T-helper 2 cell treated with Interferon-gamma antibody and Interleukin-4, amounts not matched to agents 5 μg/mL and 100 μg/mL, for 36 hours (primary cell): ENCODE results near the gene RAB43.

ENCODE experiments used
- DNase-seq: peaks from one replicate; pipeline ENCODE4 v3.0.0; 2021; ENCODE audit warnings: low spot score
- H3K27ac Mint-ChIP-seq: one replicate; pipeline ENCODE4 v1.8.0; 2021; ENCODE audit warnings: mild to moderate bottlenecking, mixed read lengths
- H3K27me3 Mint-ChIP-seq: one replicate; pipeline ENCODE4 v1.8.0; 2021; ENCODE audit warnings: low read depth, mixed read lengths
- H3K36me3 Mint-ChIP-seq: one replicate; pipeline ENCODE4 v1.8.0; 2021; ENCODE audit warnings: low read depth, mixed read lengths
- H3K4me1 Mint-ChIP-seq: one replicate; pipeline ENCODE4 v1.8.0; 2021; ENCODE audit warnings: low read depth, mixed read lengths
- H3K4me3 Mint-ChIP-seq: one replicate; pipeline ENCODE4 v1.8.0; 2022; ENCODE audit warnings: mild to moderate bottlenecking, moderate library complexity, mixed read lengths
- H3K9me3 Mint-ChIP-seq: one replicate; pipeline ENCODE4 v1.8.0; 2021; ENCODE audit warnings: mixed read lengths

The RAB43 gene

DNA sequence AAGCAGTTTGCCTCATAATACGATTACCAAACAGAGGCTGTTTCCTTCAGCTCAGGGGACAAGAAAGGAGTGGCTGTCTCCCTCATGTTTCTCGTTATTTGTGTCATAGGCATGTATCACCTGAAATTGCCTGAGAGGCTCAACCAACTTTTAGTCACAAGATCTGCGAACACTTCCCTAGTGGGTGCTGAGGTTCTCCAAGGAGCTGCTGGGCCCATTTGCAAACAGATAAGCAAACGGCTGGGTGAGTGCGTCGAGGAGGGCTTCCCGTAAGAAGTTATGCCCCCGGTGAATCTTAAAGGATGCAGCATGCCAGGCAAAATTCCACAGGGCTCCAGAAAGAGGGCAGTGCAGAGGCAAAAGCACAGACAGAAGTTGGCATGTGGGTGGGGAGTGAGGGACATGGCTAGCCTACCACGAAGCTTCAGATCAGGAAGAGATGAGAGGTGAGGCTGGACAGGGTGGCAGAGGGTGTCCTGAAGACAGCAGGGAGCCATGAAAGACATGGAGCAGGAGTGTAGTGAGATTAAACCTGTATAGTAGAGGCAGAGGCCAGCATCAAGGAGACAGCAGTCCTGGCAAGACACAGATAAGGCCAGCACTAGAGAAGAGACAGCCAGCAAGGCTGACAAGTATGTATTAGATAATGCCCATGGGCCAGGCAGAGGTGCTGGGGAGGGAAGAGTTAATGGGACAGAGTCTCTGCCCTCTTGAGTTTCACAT is 65.0 kb downstream of the RAB43 start:
- peaks cover 5% of the 10 kb centered on the region for H3K27me3 Mint-ChIP-seq
- H3K4me3 Mint-ChIP-seq = no peak overlapping the region
- no peak for DNase-seq
- no peak overlapping the region for H3K27ac Mint-ChIP-seq
- H3K9me3 Mint-ChIP-seq = no peaks in the 10 kb centered on the region
- H3K4me1 Mint-ChIP-seq = peaks cover 10% of the 10 kb centered on the region
- H3K36me3 Mint-ChIP-seq = no peaks in the 10 kb centered on the region

DNA sequence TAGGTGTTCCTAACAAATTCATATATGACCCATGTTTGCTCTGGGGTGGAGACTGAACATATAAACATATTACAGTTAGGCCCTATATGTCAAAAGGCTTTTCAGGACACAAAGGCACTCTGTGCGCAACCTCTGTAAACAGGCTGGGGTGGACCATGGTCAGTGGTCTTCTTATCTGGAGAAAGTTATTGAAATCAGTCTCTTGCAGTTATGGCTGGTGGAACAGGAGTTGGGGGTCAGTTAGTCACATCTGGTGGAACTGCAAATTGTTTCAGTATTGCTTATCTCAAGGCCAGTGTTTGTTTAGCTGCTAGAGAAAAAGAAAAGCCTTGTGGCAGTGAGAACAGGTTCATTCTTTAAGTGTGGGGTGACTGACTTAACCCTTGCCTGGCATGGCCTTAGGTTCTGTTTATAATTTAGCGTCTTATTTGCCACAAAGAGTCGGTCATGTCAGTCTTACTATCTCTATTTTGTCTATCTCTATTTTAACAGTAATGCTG is 66.9 kb downstream of the RAB43 start:
- DNase-seq = no peak
- H3K36me3 Mint-ChIP-seq = no peaks in the 10 kb centered on the region
- no peak overlapping the region for H3K27ac Mint-ChIP-seq
- H3K4me3 Mint-ChIP-seq = no peak overlapping the region
- H3K9me3 Mint-ChIP-seq = no peaks in the 10 kb centered on the region
- H3K4me1 Mint-ChIP-seq = peaks cover 10% of the 10 kb centered on the region
- H3K27me3 Mint-ChIP-seq = peaks cover 5% of the 10 kb centered on the region

DNA sequence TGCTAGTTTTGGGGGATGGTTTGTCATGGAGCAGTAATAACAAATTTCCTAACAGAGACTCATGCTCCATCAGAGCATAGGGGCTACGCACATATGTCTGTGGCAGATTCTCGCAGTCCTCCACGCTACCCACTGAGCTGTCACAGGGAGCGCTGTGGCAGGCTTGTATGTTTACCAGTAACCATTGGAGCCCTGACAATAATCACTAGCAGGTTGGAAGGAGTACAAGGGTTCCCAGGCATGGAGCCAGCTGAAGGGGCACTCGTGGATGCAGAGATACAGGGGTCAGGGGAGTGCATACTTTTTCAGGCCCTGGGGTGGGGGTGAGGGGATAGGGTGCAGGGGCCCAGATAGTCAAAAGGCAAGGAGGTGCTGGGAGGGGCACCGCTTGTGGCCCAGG is 68.9 kb downstream of the RAB43 start:
- Mint-ChIP-seq H3K27ac (no peak overlapping the region), H3K36me3 (no peaks in the 10 kb centered on the region), H3K27me3 (peaks cover 12% of the 10 kb centered on the region), H3K4me1 (peaks cover 10% of the 10 kb centered on the region), H3K4me3 (no peak overlapping the region), H3K9me3 (peaks cover 7% of the 10 kb centered on the region)
- DNase-seq = no peak

DNA sequence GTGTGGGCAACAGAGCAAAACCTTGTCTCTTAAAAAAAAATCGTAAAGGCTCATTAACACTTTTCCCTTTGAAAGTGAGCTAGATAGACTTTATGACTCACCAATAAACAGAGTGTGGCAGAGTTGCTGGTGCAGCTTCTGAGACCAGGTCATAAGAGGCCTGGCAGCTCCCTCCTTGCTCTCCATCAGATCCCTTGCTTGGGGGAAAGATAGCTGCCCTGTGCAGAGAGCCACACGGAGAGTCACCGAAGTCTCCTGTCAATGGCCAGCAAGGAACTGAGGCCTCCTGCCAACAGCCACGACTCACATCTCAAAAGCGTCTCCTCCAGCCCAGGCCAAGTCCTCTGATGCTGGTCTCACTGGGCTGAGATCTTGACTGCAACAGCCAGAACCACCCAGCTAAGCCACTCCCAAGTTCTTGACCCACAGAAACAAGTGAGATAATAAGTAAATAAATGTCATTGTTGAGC is 69.7 kb downstream of the RAB43 start:
- Mint-ChIP-seq H3K27me3 (peaks cover 10% of the 10 kb centered on the region), H3K4me3 (no peak overlapping the region), H3K27ac (no peak overlapping the region), H3K36me3 (no peaks in the 10 kb centered on the region), H3K4me1 (peaks cover 10% of the 10 kb centered on the region), H3K9me3 (peaks cover 7% of the 10 kb centered on the region)
- no peak for DNase-seq

DNA sequence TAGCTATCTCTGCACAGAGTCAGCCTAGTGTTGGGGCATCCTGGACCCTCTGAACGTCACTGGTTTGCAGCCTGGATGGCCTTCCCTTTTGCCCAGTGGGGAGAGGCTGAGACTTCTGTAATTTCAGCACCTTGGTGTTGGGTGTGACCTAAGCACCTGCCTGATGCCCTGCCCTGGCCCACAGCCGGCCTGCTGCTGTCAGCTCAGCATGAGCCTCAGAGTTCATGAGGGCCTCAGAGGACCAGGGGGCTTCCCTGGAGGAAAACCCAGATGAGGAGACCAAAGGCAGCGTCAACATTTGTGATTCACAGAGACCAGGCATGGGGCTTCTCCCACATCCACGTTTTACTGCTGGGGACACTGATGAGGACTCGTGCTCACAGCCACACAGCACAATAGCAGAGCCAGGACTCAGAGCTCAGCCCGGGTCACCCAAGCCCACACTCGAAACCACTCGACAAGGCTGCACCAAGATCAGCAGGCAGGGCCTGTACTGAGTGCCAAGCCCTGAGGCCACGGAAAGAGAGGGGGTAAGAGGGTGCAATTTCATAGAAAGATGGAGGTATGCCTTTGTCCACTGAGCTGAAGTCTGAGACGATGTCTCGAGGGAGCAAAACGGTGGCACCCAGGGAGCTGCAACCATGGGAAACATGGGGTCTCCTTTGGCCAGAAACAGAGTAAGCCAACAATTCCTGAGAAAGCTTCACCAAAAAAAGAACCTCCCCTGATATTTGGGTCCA is 70.9 kb downstream of the RAB43 start:
- Mint-ChIP-seq H3K4me1 (peaks cover 10% of the 10 kb centered on the region), H3K27ac (no peak overlapping the region), H3K4me3 (no peak overlapping the region), H3K27me3 (peaks cover 7% of the 10 kb centered on the region), H3K9me3 (peaks cover 7% of the 10 kb centered on the region), H3K36me3 (no peaks in the 10 kb centered on the region)
- DNase-seq = no peak

DNA sequence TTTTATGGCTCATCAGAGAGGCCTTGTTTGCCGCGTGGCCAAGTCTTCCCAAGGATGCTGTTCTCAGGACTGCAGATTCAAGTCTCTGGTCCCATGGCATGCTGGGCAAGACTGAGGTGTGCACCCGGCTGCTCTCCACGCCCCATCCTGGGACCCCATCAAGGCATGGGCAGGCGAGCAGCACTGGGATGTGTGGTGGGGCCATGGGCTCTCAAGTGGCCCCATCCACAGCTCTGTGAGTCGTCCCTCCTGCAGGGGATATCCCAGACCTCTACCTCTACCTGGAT is 74.1 kb downstream of the RAB43 start:
- Mint-ChIP-seq H3K36me3 (no peaks in the 10 kb centered on the region), H3K27me3 (peaks cover 32% of the 10 kb centered on the region), H3K4me3 (no peak overlapping the region), H3K4me1 (peaks cover 3% of the 10 kb centered on the region), H3K27ac (no peak overlapping the region), H3K9me3 (peaks cover 7% of the 10 kb centered on the region)
- no peak for DNase-seq

DNA sequence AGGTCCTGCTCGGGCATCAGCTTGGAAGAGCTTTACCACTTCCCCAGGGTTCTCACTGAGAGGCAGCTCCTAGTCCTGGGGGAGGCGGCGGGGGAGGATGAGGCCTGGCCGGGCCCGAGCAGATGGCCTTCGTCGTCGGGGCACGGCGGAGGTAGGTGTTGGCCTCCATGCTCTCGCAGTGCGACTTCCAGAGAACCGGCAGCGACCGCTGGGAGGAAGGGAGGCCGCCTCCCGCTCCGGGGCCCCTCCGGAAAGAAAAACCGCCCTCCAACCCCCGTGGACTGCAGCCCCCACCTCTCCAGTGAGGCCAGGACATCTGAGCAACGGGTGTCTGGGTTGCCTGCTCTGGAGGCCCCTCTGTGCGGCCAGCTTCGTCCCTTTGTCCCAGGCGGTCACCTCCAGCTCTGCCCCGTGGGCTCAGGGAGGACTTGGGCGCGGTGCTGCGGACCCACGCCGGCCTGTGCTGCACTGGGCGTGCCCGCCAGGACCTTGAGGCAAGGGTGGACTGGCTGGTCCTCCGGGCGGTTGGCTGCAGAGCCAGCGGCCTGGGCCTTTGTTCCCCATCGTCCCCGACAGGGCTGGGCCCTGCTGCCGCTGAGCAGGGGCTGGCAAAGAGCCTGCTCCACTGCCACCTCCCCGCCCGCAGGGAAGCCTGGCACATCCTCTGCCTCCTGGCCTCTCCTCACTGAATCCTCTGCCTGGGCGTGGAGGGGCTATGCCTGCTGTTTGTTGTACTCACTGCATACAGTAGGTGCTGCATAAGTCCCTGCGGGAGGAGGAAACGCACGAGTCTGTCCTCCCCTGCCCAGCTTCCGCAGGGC is 74.7 kb downstream of the RAB43 start:
- Mint-ChIP-seq H3K36me3 (no peaks in the 10 kb centered on the region), H3K27me3 (peaks cover 38% of the 10 kb centered on the region), H3K9me3 (peaks cover 7% of the 10 kb centered on the region), H3K4me1 (peaks cover 2% of the 10 kb centered on the region), H3K27ac (no peak overlapping the region), H3K4me3 (no peak overlapping the region)
- DNase-seq = no peak

DNA sequence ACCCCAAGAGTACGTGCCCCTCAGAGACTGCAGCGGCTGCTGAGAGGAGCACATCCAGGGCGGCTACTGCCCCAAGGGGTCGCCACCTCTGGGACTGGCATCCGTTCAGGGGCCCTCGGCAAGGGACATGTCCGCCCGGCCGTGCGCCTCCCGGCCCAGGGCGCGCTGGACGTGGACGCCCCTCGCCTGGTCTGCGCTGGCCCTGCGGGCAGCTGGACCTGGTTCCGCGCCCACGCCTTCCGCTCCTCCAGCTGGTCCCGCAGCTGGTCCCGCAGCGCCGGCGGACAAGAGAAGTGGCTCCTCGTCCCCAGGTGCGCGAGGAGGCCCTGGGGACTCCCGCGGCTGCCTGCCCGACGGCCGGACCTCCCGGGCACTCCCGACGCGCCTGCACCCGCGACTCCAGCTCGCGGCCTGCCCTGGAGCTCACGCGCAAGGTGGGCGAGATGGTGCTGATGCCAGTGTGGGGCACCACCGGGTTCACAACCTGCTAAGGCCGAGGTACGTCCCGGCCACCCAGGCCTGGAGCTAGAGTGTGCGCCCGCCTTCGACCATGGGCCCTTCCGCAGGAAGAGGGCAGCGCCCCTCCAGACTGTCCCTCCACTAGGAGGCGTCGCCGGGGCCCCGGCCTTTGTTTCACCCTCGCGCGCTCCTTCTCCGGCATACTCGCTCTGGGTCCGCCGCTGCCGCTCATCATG is 75.4 kb downstream of the RAB43 start:
- Mint-ChIP-seq H3K27ac (no peak overlapping the region), H3K27me3 (peaks cover 44% of the 10 kb centered on the region), H3K4me1 (peaks cover 1% of the 10 kb centered on the region), H3K4me3 (no peak overlapping the region), H3K36me3 (no peaks in the 10 kb centered on the region), H3K9me3 (peaks cover 7% of the 10 kb centered on the region)
- no peak for DNase-seq

DNA sequence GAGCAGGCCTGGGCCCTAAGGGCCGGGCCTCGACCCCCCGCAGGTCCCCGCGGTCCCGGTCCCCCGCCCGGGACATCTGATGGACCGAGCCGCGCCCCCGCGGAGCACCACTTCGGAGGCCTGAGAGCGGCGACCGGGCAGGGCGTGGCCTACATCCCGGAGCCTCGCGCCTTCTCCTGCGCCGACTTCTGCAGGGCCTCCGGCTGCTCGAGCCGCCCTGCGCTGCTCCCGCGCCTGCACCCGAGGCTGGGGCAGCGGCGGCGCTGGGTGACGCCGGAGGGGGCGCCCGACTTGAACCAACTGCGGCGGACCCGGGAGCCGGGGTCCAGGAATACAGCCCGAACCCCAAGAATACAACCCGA is 75.9 kb downstream of the RAB43 start:
- H3K4me3 Mint-ChIP-seq = no peak overlapping the region
- H3K4me1 Mint-ChIP-seq = peaks cover 1% of the 10 kb centered on the region
- H3K27me3 Mint-ChIP-seq = peaks cover 44% of the 10 kb centered on the region
- H3K36me3 Mint-ChIP-seq = no peaks in the 10 kb centered on the region
- DNase-seq = peak; percentile 32
- H3K9me3 Mint-ChIP-seq = peaks cover 7% of the 10 kb centered on the region
- no peak overlapping the region for H3K27ac Mint-ChIP-seq

DNA sequence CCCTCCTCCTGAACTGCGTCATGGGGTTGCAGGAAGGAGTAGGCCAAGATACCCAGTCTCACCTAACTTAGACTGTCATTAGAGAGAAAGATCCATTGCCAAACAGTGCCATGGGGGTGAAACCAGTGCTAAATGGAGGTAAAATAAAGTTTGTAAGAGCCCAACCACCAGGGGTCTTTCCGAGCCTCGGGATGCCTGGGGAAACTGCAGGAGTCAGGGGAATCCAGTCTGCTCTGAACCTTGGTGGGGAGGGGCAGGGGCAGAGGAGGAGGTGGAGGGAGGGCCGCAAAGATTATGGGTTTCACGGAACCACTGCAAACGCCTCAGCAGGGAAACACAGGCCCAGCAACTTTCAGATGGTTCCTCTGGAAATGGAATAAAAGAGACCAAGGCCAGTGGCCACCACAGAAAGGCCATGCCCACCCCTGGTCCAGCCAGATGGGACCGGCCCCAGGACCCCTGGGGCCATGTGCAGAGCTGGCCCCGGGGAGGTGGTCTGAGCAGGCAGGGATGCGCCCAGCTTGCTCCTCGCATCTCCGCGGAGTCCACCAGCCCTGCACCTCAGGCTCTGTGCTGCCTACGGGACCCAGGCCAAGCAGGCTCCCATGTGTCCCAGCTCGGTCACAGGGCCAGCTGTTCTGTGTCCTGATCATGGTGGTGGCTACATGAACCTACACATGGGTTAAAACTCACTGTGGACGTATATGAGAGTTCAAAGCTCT is 80.9 kb downstream of the RAB43 start:
- Mint-ChIP-seq H3K27me3 (peaks cover 51% of the 10 kb centered on the region), H3K9me3 (no peaks in the 10 kb centered on the region), H3K4me3 (no peak overlapping the region), H3K4me1 (peaks cover 4% of the 10 kb centered on the region), H3K36me3 (no peaks in the 10 kb centered on the region), H3K27ac (no peak overlapping the region)
- no peak for DNase-seq

DNA sequence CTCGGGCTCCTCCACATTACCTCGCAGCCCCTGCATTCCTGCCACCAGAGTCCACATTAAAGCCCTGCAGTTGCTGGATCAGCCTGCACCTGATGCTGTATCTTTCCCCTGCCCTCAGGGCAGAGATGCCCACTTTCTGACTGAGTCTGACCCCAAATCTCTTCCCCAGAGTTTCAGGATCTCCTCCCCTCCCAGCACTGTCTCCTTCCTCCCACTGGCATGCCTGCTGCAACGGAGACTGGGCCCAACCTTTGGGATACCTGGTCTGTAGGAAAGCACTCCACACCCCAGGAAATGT is 81.6 kb downstream of the RAB43 start:
- no peak overlapping the region for H3K27ac Mint-ChIP-seq
- H3K36me3 Mint-ChIP-seq = no peaks in the 10 kb centered on the region
- no peak overlapping the region for H3K4me3 Mint-ChIP-seq
- peaks cover 4% of the 10 kb centered on the region for H3K4me1 Mint-ChIP-seq
- no peak for DNase-seq
- no peaks in the 10 kb centered on the region for H3K9me3 Mint-ChIP-seq
- H3K27me3 Mint-ChIP-seq = peaks cover 47% of the 10 kb centered on the region

DNA sequence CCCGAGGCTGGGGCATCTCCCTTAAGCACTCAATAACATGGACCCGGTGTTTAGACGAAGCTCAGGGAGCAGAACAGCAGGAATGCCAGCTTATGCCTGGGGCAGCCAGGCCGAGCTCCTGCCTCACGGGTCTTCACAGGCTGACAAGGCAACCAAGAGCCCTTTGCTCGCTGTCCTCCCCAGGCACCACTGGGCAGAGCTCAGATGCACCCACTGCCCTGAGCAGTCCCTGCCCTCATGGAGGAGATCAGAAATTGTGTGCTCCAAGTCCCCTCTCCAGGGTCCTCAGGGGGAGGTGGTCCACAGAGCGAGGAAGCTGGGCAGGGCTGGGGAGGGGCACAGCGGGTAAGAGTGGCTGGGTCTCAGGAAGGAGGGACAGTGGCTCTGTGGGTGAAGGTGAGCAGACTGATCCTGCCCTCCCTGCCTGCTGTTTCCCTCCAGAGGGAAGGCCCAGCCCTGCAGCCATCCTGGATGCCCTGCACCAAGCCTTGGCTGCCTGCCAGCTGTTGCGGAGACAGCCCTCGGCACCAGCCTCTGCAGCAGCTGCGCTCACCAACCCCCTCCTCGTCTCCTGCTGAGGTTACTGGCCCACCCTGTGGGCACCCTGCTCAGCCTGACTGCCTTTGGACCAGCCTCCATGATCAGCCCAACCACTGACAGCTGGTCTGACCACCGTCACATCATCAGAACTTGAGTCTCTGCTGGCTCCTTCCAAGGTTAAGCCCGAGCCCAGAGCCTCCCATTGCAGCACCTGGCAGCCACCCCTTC is 82.1 kb downstream of the RAB43 start:
- Mint-ChIP-seq H3K4me1 (peaks cover 4% of the 10 kb centered on the region), H3K9me3 (no peaks in the 10 kb centered on the region), H3K36me3 (no peaks in the 10 kb centered on the region), H3K27me3 (peaks cover 42% of the 10 kb centered on the region), H3K4me3 (no peak overlapping the region), H3K27ac (no peak overlapping the region)
- no peak for DNase-seq
